GM21723 (cell line): ENCODE results near the gene PCDHA9.
"Not testable (repeated sequence)": the region's sequence is repeated elsewhere in the genome, so short reads cannot be mapped to it uniquely, and the experiment has no call there.

Experiments used
- ATAC-seq: cut with Tn5 transposase; IDR thresholded peaks from one replicate; pipeline ENCODE4 v1.9.1; 2021; ENCODE audit warnings: mild to moderate bottlenecking, moderate library complexity; ENCODE audit not compliant: unreplicated experiment

The PCDHA9 gene

GRCh38 chr5:140833993-140834392, 14.2 kb upstream of the PCDHA9 start, which contains the start of gene PCDHA7:
TSS of gene PCDHA7 (plus strand) at chr5:140834269. CDS start at chr5:140834384, 115 bp downstream.
- ATAC-seq = no peak

GRCh38 chr5:140834439-140835008, 13.7 kb upstream of the PCDHA9 start:
- not testable (repeated sequence) for ATAC-seq

GRCh38 chr5:140835622-140836510, 12.3 kb upstream of the PCDHA9 start:
- ATAC-seq = no peak

- ATAC-seq = no peak
Measured at GRCh38 chr5:140840978-140841962, 6.9 kb upstream of the PCDHA9 start, which contains the start of gene PCDHA8. TSS of gene PCDHA8 (plus strand) at chr5:140841187. CDS start at chr5:140841322, 135 bp downstream.

GRCh38 chr5:140842798-140843733, 5.1 kb upstream of the PCDHA9 start:
- ATAC-seq = no peak

GRCh38 chr5:140849831-140850634, 1.9 kb downstream of the PCDHA9 start:
- ATAC-seq = not testable (repeated sequence)

GRCh38 chr5:140855772-140856674, 7.8 kb downstream of the PCDHA9 start, which contains the start of gene PCDHA10:
TSS of gene PCDHA10 (plus strand) at chr5:140855897. CDS start at chr5:140856049, 152 bp downstream.
- ATAC-seq = no peak

- no peak for ATAC-seq
Measured at GRCh38 chr5:140857177-140857986, 9.2 kb downstream of the PCDHA9 start.

GRCh38 chr5:140857987-140858240, 9.7 kb downstream of the PCDHA9 start:
- ATAC-seq = no peak

GRCh38 chr5:140862441-140863295, 14.5 kb downstream of the PCDHA9 start:
- no peak for ATAC-seq

- ATAC-seq = no peak
Measured at GRCh38 chr5:140868721-140869554, 20.8 kb downstream of the PCDHA9 start, which contains the start of gene PCDHA11. TSS of gene PCDHA11 (plus strand) at chr5:140868957. CDS start at chr5:140869104, 147 bp downstream.

- no peak for ATAC-seq
Measured at GRCh38 chr5:140869555-140869886, 21.3 kb downstream of the PCDHA9 start.

GRCh38 chr5:140870221-140871201, 22.3 kb downstream of the PCDHA9 start:
- ATAC-seq = no peak
